ENCODE measurements around the gene SSU72. TPM values are rescaled to one million over a fixed set of nuclear protein-coding genes. Genes with fewer than 3 reads are reported as not detected.
"Not testable (repeated sequence)": the region's sequence is repeated elsewhere in the genome, so short reads cannot be mapped to it uniquely, and the experiment has no call there.

SSU72 gene
- total and polyA plus RNA-seq, 8 donors, result 49.2 to 74.3 (median 57.8) TPM

- intact Hi-C loops (cut with DNase I), result no loop called here
- H3K4me3 ChIP-seq, result no peak overlapping the region
- no peaks in the 10 kb centered on the region for H3K9me3 ChIP-seq
- H3K4me1 ChIP-seq, result no peaks in the 10 kb centered on the region
- no peaks in the 10 kb centered on the region for H3K36me3 ChIP-seq
- FAIRE-seq, result no peak
- no peak for TF ChIP-seq CTCF (IDR thresholded peaks at IDR 0.05)
- ATAC-seq, result no peak
- 94 to 95% methylated on average over 56 to 66 of the region's 66 CpGs for WGBS, 2 donors
- peak in 2 of 6 donors; percentile 24 to 69 for DNase-seq
- H3K27me3 ChIP-seq, result no peaks in the 10 kb centered on the region
- H3K27ac ChIP-seq, result no peak overlapping the region
Observed at GRCh38 chr1:1535201-1536018, 39.3 kb downstream of the SSU72 start.

- FAIRE-seq (no peak), DNase-seq (peak in 2 of 6 donors; percentile 31 to 64), ATAC-seq (no peak)
- no peaks in the 10 kb centered on the region for H3K27me3 ChIP-seq
- H3K27ac ChIP-seq, result no peak overlapping the region
- H3K4me3 ChIP-seq, result no peak overlapping the region
- H3K4me1 ChIP-seq, result no peaks in the 10 kb centered on the region
- no peak for TF ChIP-seq CTCF (IDR thresholded peaks at IDR 0.05)
- WGBS, 2 donors, result 89 to 93% methylated on average over 26 to 31 of the region's 31 CpGs
- intact Hi-C loops (cut with DNase I), result no loop called here
- H3K9me3 ChIP-seq, result no peaks in the 10 kb centered on the region
- no peaks in the 10 kb centered on the region for H3K36me3 ChIP-seq
Observed at GRCh38 chr1:1534401-1535154, 40.1 kb downstream of the SSU72 start.

GRCh38 chr1:1533894-1534291, 40.8 kb downstream of the SSU72 start:
- FAIRE-seq; H3K27me3 ChIP-seq; H3K36me3 ChIP-seq; H3K4me3 ChIP-seq; H3K9me3 ChIP-seq; H3K27ac ChIP-seq; H3K4me1 ChIP-seq; intact Hi-C loops (cut with DNase I): not testable (repeated sequence)
- peak in 1 of 4 donors; percentile 5 for ATAC-seq
- peak in 2 of 6 donors; percentile 26 to 80 for DNase-seq
- WGBS, 2 donors, result 92 to 94% methylated on average over 17 to 18 of the region's 18 CpGs

- H3K27me3 ChIP-seq; H3K4me1 ChIP-seq; H3K4me3 ChIP-seq; FAIRE-seq; H3K36me3 ChIP-seq; H3K27ac ChIP-seq; intact Hi-C loops (cut with DNase I); H3K9me3 ChIP-seq: not testable (repeated sequence)
- peak in 2 of 4 donors; percentile 3 to 8 for ATAC-seq
- peak in 1 of 6 donors; percentile 67 for DNase-seq
- WGBS, 2 donors, result 80 to 83% methylated on average over 13 to 19 of the region's 22 CpGs
Observed at GRCh38 chr1:1533176-1533893, 41.3 kb downstream of the SSU72 start.

- H3K27me3 ChIP-seq, result no peaks in the 10 kb centered on the region
- no peak overlapping the region for H3K4me3 ChIP-seq
- H3K4me1 ChIP-seq, result no peaks in the 10 kb centered on the region
- FAIRE-seq, result no peak
- DNase-seq, result no peak
- H3K36me3 ChIP-seq, result peaks cover 0 to 5% (median 0%) of the 10 kb centered on the region in 3 donors
- intact Hi-C loops (cut with DNase I), result no loop called here
- 84 to 86% methylated on average over 4 of the region's 4 CpGs for WGBS, 2 donors
- no peak overlapping the region for H3K27ac ChIP-seq
- no peak for TF ChIP-seq CTCF (IDR thresholded peaks at IDR 0.05)
- no peaks in the 10 kb centered on the region for H3K9me3 ChIP-seq
- ATAC-seq, result no peak
Observed at GRCh38 chr1:1531947-1532346, 42.7 kb downstream of the SSU72 start.

Measured in pancreas (tissue), 10 donors.